KG1 (cell line): Measurements from ENCODE around the gene FOXA1.
A peak's percentile ranks its signal among the peaks of the same experiment; 100 is the strongest.

ENCODE experiments used
- DNase-seq: peaks from one replicate; lab custom pipeline; 2025; lab: John Stamatoyannopoulos, UW

The FOXA1 gene

DNA sequence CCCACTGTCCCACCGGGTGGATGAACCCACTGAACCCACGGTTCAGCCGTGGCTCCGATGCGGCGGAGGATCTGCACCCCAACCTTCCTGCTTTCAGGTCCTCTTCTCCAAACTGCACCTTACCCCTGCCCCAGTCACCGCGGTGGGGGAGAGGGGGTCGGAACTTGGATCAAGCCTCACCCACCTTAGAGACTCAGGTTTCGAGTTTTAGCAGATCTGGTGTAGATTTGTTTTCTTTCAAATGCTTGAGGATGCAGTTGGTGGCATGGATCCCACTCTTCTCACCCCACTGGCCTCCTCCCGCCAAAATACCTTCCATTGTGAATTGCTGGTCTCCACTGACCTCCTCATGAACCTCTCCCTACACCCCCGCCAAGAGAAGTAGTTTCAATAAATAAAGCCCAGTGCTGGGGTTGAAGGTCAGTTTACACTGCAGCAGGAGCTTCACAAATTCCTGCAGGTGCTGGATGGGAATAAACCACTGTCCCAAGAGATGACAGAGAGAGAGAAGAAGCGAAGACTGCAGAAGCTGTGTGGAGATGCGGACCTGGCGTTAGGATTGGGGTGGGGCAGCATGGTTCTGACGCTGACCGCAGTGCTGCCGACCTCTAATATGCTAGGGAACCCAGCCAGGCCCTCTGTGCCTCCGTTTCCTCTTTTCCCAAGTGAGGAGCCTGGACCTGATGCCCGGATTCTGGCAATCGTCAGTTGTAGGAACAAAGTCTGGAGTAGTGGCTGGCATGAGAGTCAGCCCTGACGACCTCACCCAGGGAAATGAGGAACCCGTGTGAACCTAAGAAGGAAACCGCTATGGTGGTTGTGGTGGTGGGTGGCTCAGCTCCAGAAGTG, 7.8 kb upstream of the FOXA1 start:
- DNase-seq: no peak

GRCh38 chr14:37601865-37602264, 6.8 kb upstream of the FOXA1 start:
- no peak for DNase-seq

- DNase-seq: no peak
These were observed 6.1 kb upstream of the FOXA1 start for GRCh38 chr14:37600880-37601741.

DNA sequence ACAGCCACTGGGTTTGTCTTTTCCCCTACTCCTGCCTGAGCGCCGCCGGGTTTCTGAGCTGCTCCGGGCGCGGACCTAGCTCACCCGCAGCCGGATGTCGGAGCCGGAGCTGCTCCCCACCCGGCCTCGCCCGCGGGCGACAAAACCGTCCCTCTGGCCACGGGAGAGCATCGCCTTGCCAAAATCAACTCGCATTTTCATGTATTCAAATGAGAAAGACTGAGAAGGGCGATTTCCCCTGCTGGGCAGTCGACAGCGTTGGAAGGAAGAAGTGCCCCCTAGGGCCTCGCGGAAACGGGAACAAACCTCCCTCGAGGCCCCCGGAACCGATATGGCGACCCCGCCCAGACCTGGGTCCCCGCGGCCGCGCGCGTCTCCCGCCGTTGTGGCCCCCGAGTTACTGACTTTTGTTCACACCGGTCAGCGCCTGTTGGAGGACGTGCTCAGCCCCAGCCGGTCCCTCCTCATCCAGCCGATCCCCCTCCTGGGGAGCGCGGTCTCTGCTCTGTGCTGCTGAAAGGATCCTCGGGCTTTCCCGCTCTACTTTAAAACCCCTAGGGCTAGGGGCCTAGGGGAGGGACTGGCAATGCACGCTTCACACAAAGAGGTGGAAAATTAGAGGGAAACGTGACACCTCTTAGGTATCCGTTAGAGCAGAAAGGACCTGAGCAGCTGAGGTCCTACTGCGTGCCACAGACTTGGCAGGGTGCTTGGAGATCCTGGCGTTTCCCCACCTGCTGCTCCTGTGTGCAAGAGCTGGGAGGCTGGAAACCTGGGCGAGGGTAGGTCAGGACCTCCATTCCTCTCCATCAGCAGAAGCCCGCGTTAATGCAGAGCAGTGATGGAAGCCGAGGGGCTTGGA, 4.7 kb upstream of the FOXA1 start:
- DNase-seq: no peak

- no peak for DNase-seq
These were observed 3.9 kb upstream of the FOXA1 start for GRCh38 chr14:37598747-37599506.

- no peak for DNase-seq
These were observed 3.1 kb upstream of the FOXA1 start for GRCh38 chr14:37597914-37598746.

DNA sequence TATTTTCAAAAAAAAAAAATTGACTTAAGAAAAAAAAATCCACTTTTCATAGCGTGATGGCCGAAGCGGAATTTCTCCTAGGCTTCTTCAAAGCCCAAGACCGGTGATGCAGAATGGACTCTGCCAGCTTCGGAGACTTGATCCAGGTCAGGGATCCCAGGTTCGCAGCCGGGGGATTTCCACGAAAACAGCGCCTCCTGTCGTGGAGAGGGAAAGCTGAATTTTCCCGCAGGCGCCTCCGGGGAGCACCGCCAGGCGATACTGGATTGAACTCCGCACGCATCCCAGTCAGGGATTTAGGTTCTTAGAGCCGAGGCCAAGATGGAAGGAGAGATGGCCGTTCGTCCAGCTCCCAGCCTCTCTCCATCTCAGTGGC, 2.5 kb upstream of the FOXA1 start:
- no peak for DNase-seq

GRCh38 chr14:37596790-37597472, 1.9 kb upstream of the FOXA1 start:
- no peak for DNase-seq

- DNase-seq: peak; percentile 31
These were observed 966 bp upstream of the FOXA1 start for GRCh38 chr14:37595809-37596621.

GRCh38 chr14:37594238-37594970, 645 bp downstream of the FOXA1 start:
- DNase-seq: peak; percentile 45

DNA sequence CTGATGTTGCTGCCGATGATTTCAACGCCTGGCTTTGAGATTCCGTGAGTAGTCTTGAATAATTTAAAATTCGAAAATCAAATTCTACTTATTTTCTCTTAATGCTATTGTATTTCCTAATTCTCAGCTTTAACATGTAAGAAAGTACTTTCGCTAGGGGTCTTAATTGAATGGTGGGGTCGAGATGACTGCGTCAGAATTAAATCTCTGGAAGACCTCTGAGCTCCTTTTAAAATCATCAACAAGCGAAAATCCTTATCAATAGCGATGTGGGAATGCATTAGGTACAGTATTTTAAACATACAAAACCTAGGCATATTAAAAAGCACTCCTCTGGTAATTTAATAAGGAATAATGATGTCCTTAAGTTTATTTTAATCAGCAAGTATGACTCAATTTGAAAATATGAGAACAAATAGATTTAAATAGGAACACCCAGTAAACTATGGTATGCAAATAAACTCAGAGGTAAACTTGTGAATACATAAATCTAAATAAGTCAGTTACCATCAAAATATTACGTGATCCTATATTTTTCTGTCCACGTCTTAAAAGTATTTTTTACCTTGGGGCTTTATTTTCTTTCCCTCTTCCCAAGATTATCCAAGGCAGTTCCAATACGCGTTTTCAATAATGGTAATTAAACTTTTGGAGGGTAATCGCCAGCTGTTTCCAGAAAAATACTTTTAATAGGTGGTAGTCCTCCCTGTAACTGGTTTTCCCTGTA, 1.4 kb downstream of the FOXA1 start:
- no peak for DNase-seq

DNA sequence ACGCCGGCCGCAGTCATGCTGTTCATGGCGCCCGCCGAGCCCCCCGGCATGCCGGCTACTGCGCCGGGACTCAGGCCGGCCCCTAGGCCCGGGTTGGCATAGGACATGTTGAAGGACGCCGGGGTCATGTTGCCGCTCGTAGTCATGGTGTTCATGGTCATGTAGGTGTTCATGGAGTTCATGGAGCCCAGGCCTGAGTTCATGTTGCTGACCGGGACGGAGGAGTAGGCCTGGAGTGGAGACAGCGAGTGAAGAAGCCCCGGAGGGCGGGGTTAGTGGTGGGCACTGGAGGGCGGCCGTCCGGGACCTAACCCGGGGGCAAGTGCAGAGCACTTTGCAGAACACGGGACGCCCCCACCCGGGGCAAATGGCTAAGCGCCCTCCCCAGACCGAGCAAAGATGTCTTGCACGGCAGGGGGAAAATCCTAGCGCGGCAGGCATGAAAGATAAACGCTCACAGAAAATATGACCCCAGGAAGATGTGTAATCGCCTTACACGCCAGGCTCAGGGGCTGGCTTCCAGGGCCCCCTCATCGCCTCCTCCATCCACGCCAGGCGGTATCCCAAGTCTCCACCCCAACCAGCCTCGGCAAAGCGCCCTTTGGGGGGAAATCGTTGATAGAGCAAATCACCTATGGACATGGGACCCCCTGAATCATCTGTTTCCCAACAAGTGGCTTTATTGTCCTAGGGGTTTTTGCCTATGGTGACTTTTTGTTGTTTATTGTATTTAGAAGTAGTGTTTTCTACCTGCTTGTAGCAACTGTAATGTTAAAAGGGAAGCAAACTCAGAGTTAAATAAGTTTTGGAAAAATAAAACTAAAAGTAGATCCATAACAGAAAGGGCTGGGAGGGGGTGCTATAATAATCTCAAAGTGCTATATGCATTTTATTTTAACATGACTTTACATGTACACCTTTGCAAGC, 2.3 kb downstream of the FOXA1 start:
- DNase-seq: no peak

GRCh38 chr14:37591941-37592481, 3.0 kb downstream of the FOXA1 start:
- no peak for DNase-seq

- no peak for DNase-seq
These were observed 3.6 kb downstream of the FOXA1 start for GRCh38 chr14:37591311-37591940.

DNA sequence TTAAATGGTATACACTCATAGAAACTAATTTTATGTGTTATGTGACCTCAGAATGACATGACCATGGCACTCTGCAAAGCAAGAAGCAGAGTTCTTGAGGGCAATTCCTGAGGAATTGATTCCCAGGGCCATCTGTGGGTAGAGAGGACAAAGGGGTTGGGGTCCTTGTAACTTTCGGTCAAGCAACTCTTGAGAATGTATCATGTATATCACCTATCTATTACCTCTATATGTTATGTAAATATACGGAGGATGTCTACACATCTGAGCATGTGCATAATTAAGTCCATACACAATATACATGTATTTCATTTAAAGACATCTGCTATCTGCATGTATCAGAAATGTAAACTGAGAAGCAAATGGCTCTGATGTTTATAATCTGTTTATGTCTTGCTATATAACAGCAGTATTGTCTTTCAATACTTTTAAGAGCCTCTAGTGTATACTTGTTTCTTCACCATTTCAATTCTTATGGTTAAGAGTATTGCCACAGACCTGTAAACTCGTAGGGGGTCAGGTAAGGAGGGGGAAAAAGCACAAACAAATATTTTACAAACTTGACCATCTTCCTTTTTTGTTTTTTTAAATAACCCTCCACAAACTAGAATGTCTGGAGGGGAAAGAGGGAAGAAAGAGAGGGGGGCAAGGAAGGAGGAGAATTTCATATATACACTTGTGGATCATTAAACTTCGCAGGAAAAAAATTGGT, 4.5 kb downstream of the FOXA1 start:
- DNase-seq: no peak
